HG02840 (cell line): ENCODE data around the gene MAST3.
"Not testable (repeated sequence)": the region's sequence is repeated elsewhere in the genome, so short reads cannot be mapped to it uniquely, and the experiment has no call there.

ENCODE experiments used
- ATAC-seq: cut with Tn5 transposase; IDR thresholded peaks from one replicate; pipeline ENCODE4 v1.9.1; 2021; ENCODE audit warnings: mild to moderate bottlenecking, moderate library complexity, moderate number of reproducible peaks; ENCODE audit not compliant: unreplicated experiment, low FRiP score

MAST3 gene

DNA sequence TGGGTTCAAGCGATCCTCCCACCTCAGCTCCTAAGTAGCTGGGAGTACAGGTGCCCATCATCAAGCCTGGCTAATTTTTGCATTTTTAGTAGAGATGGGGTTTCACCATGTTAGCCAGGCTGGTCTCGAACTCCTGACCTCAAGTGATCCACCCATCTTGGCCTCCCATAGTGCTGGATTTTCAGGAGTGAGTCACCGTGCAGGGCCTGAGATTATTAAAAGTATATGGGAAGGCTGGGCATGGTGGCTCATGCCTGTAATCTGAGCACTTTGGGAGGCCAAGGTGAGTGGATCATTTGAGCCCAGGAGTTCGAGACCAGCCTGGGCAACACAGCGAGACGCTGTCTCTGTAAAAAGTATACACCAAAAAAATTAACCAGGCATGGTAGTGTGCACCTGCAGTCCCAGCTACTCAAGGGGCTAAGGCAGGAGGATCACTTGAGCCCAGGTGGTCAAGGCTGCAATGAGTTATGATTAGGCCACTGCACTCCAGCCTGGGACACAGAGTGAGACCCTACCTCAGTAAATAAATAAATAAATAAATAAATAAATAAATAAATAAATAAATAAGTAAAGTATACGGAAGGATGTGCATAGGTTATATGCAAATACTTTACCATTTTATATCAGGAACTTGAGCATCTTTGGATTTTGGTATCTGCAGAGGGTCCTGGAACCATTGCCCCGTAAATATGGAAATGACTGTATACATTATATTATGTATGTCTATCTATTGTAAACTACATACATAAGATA is 11.7 kb upstream of the MAST3 start:
- no peak for ATAC-seq

DNA sequence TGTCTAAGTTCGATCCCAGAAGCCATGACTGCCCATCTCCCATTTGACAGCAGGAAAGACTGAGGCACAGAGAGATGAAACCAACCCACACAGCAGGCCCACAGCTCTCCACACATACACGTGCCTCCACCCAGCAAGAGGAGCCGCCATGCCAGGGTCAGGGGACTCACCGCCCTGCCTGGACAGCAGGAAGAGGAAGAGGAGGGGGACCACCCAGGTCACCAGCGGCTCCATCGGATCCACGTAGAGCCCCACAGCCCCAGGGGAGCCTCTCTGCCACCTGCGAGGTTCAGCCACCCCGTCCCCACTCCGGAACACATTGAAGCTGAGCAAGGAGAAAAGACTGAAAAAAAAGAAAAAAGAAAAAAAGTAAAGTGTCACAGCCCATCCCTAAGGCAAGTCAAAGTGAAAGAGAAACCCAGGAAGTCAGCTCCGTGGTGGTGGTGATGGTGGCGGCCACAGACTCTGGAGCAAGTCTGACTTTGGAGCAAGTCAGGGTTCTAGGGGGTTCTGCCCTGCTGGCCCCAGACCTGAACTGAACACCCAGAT is 10.9 kb upstream of the MAST3 start, which contains the start of gene IL12RB1:
IL12RB1 (minus strand) TSS at position 345 of the 549 bp plus-strand sequence; CDS start at position 234, 111 bp downstream.
- ATAC-seq = no peak

DNA sequence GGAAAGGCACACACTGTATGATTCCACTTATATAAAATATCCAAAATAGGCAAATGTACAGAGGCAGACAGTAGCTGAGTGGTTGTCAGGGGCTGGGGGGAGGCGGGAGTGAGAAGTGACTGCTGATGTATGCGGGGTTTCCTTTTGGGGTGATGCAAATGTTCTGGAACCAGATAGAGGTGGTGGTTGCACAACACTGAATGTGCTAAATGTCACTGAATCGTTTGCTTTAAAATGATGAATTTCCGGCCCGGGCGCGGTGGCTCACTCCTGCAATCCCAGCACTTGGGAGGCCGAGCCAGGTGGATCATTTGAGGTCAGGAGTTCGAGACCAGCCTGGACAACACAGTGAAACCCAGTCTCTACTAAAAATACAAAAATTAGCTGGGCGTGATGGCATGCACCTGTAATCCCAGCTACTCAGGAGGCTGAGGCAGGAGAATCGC is 8.5 kb upstream of the MAST3 start:
- ATAC-seq = not testable (repeated sequence)

DNA sequence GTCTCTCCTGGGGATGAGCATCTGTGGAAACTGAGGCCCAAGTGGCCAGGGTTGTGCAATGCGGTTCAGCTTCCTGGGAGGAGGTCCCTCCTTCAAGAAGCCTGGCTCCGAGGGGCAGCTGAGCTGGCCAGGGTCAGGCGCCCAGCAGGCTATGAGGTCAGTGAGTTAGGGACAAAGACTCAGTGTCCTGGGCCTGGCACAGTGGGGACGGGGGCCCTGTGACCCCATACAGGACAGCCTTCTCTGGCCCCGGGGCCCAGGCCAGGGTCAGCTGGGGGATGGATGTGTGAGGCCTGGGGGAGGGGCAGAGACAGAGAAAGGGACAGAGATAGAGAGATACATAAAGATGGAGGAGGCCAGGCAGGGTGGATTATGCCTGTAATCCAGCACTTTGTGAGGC is 7.9 kb upstream of the MAST3 start:
- no peak for ATAC-seq

DNA sequence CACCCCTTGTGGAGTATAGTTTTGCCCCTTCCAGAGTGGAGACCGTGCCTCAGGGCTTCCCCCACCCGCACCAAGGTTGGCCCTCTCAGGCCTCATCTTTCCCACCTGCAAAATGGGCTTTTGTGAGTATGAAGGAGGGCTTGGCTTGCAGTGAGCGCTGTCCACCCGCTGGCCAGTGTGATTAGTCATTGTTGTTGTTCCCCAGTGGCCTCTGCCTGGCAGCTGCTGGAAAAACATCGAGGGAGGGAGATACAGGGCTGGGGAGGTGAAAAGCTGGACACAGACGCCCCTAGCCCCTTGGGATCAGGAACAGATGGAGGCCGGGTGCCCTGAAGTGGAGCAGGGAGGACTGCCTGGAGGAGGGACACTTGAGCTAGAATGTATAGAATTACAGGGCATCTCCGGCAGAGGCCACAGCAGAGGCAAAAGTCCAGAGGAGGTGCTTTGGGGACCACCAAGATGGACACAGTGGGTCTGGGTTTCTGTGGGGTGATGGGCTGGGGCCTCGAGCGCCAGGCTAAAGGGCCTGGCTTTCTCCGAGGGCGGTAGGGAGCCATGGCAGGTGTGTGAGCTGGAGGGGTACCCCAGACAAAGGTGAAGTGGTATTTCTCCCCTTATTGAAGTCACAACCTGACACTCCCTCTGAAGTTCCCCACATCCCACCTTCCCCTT is 6.9 kb upstream of the MAST3 start:
- no peak for ATAC-seq

DNA sequence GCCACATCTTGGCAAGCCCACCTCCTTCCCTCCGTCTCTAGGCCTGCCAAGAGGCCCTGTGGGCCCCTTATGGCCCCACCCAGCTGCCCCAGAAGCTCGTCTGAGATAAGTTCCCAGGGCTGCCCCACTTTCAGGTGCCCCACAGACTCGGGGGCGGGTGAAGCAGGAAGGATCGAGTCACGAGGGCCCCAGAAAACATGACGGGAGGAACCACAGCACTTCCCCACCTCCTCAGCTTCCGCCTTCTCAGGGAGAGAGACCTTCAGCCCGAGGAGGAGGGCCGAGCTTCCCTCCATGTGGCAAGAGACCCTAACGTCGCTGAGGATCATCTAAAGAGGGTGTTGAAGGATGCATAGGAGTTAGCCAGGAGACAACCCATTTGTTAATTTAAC is 6.4 kb upstream of the MAST3 start:
- no peak for ATAC-seq

DNA sequence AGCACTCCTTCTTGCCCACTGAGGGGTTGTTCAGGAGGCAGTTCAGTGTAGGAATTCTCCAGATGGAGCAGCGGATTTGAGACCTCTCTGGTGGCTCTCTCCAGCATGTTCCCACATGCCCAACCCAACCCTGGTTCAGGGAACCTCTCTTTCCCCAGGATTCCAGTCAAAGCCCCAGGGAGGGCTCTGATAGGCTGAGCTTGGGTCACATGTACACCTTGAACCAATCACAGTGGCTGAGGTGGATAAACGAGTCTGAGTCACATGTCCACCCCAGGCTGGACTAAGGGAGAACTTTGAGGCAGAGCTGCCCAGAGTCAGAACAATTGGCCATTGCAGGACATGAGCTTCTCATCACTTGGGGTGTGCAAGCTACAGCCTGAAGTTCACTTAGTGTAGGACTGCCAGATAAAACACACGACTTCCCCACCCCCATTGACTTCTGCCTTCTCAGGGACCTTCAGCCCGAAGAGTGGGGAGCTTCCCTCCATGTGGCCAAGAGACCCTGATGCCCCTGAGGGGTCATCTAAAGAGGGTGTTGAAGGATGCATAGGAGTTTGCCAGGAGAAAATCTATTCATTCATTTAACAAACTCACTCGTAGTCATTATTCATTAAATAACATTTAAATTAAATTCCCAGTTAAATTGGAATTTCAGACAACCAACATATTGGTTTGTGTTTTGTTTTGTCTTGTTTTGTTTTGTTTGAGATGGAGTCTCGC is 4.0 kb upstream of the MAST3 start:
- no peak for ATAC-seq

DNA sequence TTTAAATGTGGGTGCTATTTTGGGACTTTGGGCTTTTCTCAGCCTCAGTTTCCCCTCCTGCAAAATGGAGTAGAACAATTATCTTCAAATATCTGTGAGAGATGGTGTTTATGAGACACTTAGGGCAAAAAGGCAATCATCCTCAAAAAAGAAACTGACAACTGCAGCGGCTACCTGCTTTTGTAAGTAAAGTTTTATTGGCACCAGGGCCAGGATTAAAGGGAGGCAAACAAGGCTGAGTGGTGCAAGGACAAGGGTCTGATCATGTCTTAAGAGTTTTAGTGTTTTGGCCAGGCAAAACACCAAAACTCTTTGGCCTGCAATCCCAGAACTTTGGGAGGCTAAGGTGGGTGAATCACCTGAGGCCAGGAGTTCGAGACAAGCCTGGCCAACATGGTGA is 1.3 kb upstream of the MAST3 start:
- ATAC-seq = no peak

DNA sequence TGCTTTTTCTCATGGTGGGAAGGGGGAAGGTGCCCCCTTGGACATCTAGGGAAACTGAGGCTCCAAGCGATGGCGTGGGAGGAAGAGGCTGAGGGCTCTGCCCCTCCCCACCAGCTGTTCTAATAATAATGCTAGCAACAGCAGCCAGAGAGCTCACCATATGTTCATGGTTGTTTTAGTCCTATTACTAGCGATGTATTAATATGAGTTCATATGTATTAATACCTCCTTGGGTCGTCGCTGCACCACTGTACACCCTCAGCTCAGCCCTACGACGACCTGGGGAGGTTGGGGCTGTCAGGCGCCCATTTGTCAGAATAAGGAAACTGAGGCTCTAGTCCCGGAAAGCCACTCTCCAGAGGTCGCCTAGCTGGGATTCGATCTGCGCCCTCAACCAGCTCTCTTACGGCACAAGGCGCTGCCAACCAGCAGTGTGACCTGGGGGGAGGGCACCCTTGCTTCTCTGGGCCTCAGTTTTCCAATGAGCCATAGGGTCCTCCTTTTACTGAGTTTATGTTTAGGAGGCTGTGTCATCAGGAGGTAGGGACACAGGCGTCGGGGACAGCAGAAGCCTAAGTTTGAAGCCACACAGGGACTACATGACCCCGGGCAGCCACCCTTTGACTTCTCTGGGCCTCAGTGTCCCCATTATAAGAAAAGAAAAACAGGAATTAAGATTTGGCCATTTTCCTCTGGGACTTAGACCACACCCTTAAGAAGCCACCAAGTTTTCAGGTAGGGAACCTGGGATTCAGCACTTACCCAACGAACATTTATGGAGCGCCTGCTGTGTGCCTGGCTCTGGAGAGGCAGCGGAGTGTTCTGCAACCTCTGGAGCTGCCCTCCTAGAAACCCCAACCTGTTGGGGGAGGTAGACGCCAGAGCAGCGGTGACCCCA is 664 bp downstream of the MAST3 start:
- ATAC-seq = no peak

DNA sequence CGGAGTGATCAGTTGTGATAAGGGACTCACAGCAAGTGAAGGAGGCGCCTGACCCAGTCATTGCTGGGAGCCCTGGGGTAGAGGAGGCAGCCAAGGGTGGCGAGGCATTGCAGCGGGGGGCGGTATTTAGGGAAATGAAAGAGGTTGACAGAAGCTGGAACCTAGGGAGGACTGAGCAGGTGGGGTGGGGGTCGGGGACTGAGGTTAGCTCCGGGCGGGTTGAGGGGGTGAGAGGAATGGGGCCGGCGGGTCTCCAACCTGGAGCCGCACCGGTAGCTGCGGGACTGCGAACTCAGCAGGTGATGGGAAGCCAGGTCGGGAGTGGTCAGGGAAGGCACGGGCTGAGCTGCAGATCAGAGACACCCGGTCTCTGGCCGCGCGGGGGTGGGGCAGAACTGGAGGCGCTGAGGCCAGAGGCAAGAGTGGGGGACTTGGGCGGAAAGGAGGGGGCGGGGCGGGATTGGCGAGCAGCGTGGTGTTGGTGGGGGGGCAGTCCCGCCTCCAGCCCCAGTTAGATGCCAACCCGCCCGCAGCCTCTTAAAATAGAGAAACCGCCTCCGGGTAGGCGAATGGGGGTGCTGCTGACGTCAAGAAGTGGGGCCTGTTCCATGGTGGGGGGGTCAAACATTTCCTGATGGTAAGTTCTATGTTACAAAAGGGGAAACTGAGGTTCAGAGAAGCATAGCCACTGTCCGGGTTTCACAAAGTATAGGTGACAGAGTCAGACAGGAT is 1.5 kb downstream of the MAST3 start:
- ATAC-seq = no peak

DNA sequence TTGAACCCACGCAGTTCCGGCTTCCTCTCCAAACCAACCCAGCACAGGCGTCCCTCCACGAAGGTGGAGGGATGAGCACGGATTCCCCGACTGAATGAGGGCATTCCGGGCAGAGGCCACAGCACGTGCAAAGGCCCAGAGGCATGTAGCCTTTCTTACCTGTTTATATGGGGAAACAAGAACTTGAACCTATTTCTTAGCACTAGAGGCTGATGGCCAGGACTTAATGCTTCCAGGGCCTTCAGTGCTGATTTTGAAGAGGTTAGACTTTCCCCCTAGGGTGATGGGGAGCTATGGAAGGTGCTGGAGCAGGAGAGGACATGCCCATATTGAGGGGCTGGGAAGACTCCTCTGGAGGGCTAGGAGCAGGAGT is 2.0 kb downstream of the MAST3 start:
- ATAC-seq = no peak

DNA sequence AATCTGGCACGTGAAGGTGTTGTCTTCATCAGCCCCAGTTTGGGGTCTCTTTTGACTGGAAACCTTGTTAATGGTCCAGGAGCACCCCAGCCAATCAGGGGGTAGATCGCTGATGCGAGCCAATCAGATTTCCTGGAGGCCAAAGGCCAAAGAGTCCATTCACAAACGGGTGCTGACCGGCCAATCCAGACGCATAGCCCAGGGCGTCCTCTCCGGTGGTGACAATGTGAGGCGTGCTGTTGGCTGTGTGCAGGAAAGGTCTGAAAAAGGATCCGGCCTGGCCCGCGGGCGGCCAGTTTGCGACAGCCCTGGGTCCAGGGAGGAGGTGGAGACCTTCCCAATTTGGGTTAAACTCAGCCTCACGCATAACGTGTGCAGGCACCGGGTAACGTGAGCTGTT is 3.1 kb downstream of the MAST3 start:
- ATAC-seq = no peak

DNA sequence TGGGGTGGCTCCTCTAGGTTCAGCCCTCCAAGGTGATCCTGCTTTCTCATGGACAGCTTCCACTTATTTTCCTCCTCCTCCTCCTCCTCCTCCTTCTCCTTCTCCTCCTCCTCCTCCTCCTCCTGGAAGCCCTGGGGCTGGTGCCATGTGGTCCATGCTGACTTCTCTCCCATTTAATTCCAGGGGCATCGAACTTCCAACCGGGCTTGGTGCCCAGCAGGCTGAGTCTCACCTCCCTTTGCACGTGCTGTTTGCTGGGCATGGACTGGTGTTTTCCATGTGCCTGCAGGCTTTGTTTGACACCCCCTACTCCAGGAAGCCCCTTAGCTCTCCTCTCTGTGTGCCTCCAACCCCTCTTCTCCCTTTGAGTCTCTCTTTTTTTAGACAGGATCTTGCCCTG is 3.7 kb downstream of the MAST3 start:
- no peak for ATAC-seq

DNA sequence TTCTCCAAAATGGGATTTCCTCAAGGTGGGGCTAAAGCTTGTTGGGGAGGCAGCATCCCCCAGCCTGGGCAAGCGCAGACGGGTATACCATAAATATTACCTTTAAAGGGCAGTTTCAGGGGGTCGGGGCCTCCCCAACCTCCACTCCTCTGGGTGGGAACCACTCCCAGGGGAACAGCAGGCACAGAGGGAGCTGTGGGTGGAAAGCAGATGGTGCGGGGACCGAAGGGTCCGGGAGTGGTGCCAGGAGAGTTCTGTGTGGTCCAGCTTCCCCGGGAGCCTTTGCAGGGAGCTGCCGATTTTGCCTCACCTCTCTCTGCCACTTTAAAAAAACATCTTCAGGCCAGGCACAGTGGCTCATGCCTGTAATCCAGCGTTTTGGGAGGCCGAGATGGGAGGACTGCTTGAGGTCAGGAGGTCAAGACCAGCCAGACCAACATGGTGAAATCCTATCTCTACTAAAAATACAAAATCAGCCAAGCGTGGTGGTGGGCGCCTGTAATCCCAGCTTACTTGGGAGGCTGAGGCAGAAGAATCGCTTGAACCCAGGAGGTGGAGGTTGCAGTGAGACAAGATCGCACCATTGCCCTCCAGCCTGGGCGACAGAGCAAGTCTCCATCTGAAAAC is 5.5 kb downstream of the MAST3 start:
- ATAC-seq = no peak

DNA sequence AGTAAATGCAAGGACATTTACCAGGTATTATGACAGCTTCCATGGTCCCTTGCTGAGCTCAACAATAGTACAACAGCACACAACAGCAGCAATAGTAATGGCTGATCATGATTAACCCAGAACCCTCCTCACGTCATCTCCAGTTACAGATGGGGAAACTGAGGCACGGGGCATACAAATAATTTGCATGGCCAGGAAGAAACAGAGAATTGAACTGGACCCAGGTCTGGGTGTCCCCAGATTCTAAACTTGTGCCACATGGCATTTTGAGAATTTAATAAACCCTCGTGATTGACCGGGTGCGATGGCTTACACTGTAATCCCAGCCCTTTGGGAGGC is 7.2 kb downstream of the MAST3 start:
- ATAC-seq = no peak

DNA sequence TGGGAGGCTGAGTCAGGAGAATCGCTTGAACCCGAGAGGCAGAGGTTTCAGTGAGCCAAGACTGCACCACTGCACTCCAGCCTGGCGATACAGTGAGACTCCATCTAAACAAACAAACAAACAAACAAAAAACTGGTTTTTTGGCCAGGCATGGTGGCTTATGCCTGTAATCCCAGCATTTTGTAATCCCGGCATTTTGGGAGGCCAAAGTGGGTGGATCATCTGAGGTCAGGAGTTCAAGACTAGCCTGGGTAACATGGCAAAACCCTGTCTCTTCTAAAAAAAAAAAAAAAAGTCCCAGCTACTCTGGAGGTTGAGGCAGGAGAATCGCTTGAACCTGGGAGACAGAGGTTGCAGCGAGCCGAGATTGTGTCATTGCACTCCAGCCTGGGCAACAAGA is 7.7 kb downstream of the MAST3 start:
- ATAC-seq = not testable (repeated sequence)

DNA sequence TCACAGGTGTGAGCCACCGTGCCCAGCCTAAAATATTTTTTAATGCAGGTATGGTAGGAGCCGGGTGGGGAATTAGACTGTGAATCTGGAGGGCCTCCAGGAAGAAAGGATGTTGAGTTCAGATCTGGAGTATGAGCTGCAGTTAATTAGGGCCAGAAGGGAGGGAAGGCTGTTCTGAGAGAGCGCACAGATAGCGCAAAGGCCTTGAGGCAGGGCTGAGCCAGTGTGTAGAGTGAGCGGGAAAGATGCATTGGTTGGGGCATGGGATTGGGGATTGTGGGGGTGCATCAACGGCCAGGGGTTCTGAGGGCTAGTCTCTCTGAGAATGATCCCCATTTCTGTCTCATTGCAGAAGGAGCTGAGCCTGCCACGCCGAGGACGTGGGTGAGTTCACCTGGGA is 9.7 kb downstream of the MAST3 start:
- no peak for ATAC-seq

DNA sequence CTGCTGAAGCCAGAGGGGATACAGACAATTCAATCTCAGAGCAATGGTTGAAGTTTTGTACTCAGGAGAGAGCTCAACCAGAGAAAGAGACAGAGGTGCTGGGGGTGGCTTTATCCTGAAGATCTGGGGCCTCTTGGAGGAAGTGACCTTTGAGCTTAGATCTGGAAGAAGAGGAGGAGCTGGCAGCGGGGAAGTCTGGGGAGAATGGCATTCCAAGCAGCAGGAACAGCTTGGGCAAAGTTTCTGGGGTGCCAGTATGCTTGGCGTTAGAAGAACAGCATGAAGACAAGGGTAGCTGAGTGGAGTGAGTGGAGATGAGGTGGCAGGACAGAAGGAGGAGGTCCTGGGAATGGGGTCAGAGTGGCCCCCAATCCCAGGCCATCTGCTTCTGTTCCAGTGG is 11.3 kb downstream of the MAST3 start:
- no peak for ATAC-seq

DNA sequence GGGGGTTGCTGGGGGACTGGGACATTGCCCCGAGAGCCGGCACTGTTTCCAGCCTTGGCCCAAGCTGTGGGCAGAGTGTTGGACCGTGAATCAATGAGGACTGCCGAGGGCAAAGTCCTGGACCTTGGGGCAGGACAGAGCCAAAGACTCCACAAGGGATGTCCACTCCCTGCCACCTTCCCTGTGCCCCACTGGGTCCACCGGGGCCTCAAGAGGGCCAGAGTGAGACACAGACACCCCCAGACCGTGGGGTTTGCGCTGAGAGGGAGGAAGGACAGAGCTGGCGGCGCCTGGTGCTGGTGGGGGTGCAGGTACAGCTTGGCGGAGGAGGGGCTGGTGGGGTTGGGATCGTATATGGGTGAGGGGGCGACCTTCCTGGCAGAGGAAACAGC is 11.8 kb downstream of the MAST3 start:
- no peak for ATAC-seq
